Prostate gland (tissue), 2 donors: ENCODE results near the gene ONECUT2. TPM values are rescaled to one million over a fixed set of nuclear protein-coding genes. Genes with fewer than 3 reads are reported as not detected.

Experiments used
- DNase-seq: peaks from one replicate; pipeline ENCODE4 v3.0.0-alpha.2; 2019; ENCODE audit warnings: low spot score
- H3K27ac ChIP-seq, 2 donors: fragments of 200-600 bp; sonication (generic); 2 replicates each; pipeline ENCODE4 v1.5.1; 2017 to 2019
- H3K27me3 ChIP-seq: fragments of 200-600 bp; sonication (generic); replicated peaks from 2 replicates; pipeline ENCODE4 v1.5.1; 2019; ENCODE audit not compliant: insufficient read depth
- H3K36me3 ChIP-seq, 2 donors: fragments of 200-600 bp; sonication (generic); 1 replicate in 1 of 2; 2 replicates in 1 of 2; pipeline versions ENCODE4 v1.5.1 to v1.8.1; 2017 to 2019
- H3K4me1 ChIP-seq: fragments of 200-600 bp; sonication (generic); replicated peaks from 2 replicates; pipeline ENCODE4 v1.5.1; 2019
- H3K4me3 ChIP-seq, 2 donors: fragments of 200-600 bp; sonication (generic); 2 replicates each; pipeline ENCODE4 v1.5.1; 2017 to 2019
- H3K9me3 ChIP-seq: fragments of 200-600 bp; sonication (generic); 2 replicates; pipeline ENCODE4 v1.5.1; 2017
- CTCF ChIP-seq, 4 experiments: fragments of 200-600 bp in 2 of 4; fragments of 450-650 bp in 2 of 4; sonication (generic) in 2 of 4; IDR thresholded peaks; 1 replicate in 3 of 4; 2 replicates in 1 of 4; pipeline ENCODE4 v1.5.1; 2016 to 2019; ENCODE audit warnings: antibody characterized with exemption in 4 of 4, mild to moderate bottlenecking in 2 of 4, moderate library complexity in 2 of 4
- POLR2A ChIP-seq: fragments of 450-650 bp; IDR thresholded peaks from one replicate; pipeline ENCODE4 v1.6.1; 2016; ENCODE audit warnings: antibody characterized with exemption, mild to moderate bottlenecking
- POLR2AphosphoS5 ChIP-seq: sonication (generic); formaldehyde crosslinking; IDR thresholded peaks from one replicate; pipeline ENCODE4 v1.6.1; 2017; ENCODE audit warnings: antibody characterized with exemption
- WGBS: methylation state at CpG from one replicate; pipeline ENCODE4 v1.1.5; 2018; 5-methylcytosine and 5-hydroxymethylcytosine counted together
- intact Hi-C: fragments of 100-400 bp; cut with DNase I; formaldehyde crosslinking; loops from one replicate; pipeline ENCODE4 v1.14.2; 2022
- total RNA-seq, 2 donors: library from RNA; depleted of rRNA; stranded (reverse); fragments of >200 nt; gene quantifications; one replicate each; pipeline ENCODE4 v1.1.0, GENCODE V29; 2016

Gene ONECUT2
- total RNA-seq, 2 donors from 2014 or later = 0.09 to 0.45 TPM

- H3K4me3 ChIP-seq = no peak overlapping the region
- H3K9me3 ChIP-seq = no peaks in the 10 kb centered on the region
- WGBS = 45% methylated on average over 3 of the region's 3 CpGs
- H3K27me3 ChIP-seq = peaks cover 49% of the 10 kb centered on the region
- no peaks in the 10 kb centered on the region for H3K36me3 ChIP-seq
- H3K4me1 ChIP-seq = no peaks in the 10 kb centered on the region
- H3K27ac ChIP-seq = no peak overlapping the region
- intact Hi-C loops = no loop called here
- no peak for DNase-seq
- TF ChIP-seq CTCF (IDR thresholded peaks at IDR 0.05) (no peak), POLR2A (no peak), POLR2AphosphoS5 (no peak)
Measured at GRCh38 chr18:57443702-57444101, 8.5 kb downstream of the ONECUT2 start.

GRCh38 chr18:57444301-57444759 lies 9.2 kb downstream of the ONECUT2 start:
- no peak for DNase-seq
- Histone ChIP-seq H3K36me3 (no peaks in the 10 kb centered on the region), H3K4me3 (no peak overlapping the region), H3K9me3 (no peaks in the 10 kb centered on the region), H3K27ac (no peak overlapping the region), H3K27me3 (peaks cover 43% of the 10 kb centered on the region), H3K4me1 (no peaks in the 10 kb centered on the region)
- WGBS = 35% methylated on average over 3 of the region's 3 CpGs
- TF ChIP-seq POLR2A = no peak
- no peak for TF ChIP-seq POLR2AphosphoS5
- TF ChIP-seq CTCF (IDR thresholded peaks at IDR 0.05) = no peak
- intact Hi-C loops = no loop called here

- TF ChIP-seq CTCF (IDR thresholded peaks at IDR 0.05) = no peak
- TF ChIP-seq POLR2A = no peak
- no peak for TF ChIP-seq POLR2AphosphoS5
- intact Hi-C loops = no loop called here
- no peaks in the 10 kb centered on the region for H3K4me1 ChIP-seq
Measured at GRCh38 chr18:57445488-57446319, 10.5 kb downstream of the ONECUT2 start.

GRCh38 chr18:57446322-57446721 lies 11.1 kb downstream of the ONECUT2 start:
- no peak for DNase-seq
- WGBS = 3% methylated on average over 4 of the region's 4 CpGs
- no peak for TF ChIP-seq POLR2AphosphoS5
- TF ChIP-seq POLR2A = no peak
- TF ChIP-seq CTCF (IDR thresholded peaks at IDR 0.05) = peak in 1 of 4 experiments; percentile 13
- H3K27me3 ChIP-seq = peaks cover 24% of the 10 kb centered on the region
- intact Hi-C loops = no loop called here
- no peaks in the 10 kb centered on the region for H3K4me1 ChIP-seq
- H3K4me3 ChIP-seq = no peak overlapping the region
- H3K9me3 ChIP-seq = no peaks in the 10 kb centered on the region
- no peaks in the 10 kb centered on the region for H3K36me3 ChIP-seq
- H3K27ac ChIP-seq = no peak overlapping the region

More at GRCh38 chr18:57445488-57446319, 10.5 kb downstream of the ONECUT2 start:
- Histone ChIP-seq H3K27me3 (peaks cover 29% of the 10 kb centered on the region), H3K4me3 (no peak overlapping the region), H3K27ac (no peak overlapping the region), H3K36me3 (no peaks in the 10 kb centered on the region), H3K9me3 (no peaks in the 10 kb centered on the region)
- DNase-seq = no peak
- 37% methylated on average over 8 of the region's 8 CpGs for WGBS

GRCh38 chr18:57447154-57447621 lies 12.0 kb downstream of the ONECUT2 start:
- no peak for DNase-seq
- H3K27me3 ChIP-seq = peaks cover 17% of the 10 kb centered on the region
- intact Hi-C loops = no loop called here
- TF ChIP-seq POLR2A (no peak), CTCF (IDR thresholded peaks at IDR 0.05) (no peak), POLR2AphosphoS5 (no peak)
- H3K27ac ChIP-seq = no peak overlapping the region
- H3K9me3 ChIP-seq = no peaks in the 10 kb centered on the region
- H3K36me3 ChIP-seq = no peaks in the 10 kb centered on the region
- no peak overlapping the region for H3K4me3 ChIP-seq
- no peaks in the 10 kb centered on the region for H3K4me1 ChIP-seq
- 2% methylated on average over 10 of the region's 14 CpGs for WGBS
